ENCODE results near the gene NUMBL.

The NUMBL gene

GRCh38 chr19:40690693-40691420 is 406 bp upstream of the NUMBL start:
- DNase-seq: peak; percentile 89

- DNase-seq: peak; percentile 30
Observed at GRCh38 chr19:40689339-40690049, 957 bp downstream of the NUMBL start.

GRCh38 chr19:40688987-40689338 is 1.5 kb downstream of the NUMBL start:
- no peak for DNase-seq

GRCh38 chr19:40688309-40688708 is 2.1 kb downstream of the NUMBL start:
- no peak for DNase-seq

- DNase-seq: no peak
Observed at GRCh38 chr19:40687525-40688016, 2.9 kb downstream of the NUMBL start.

GRCh38 chr19:40686882-40687524 is 3.4 kb downstream of the NUMBL start:
- no peak for DNase-seq

GRCh38 chr19:40685563-40685962 is 4.9 kb downstream of the NUMBL start:
- no peak for DNase-seq

- DNase-seq: no peak
Observed at GRCh38 chr19:40685016-40685526, 5.4 kb downstream of the NUMBL start.

GRCh38 chr19:40684280-40684679 is 6.2 kb downstream of the NUMBL start:
- DNase-seq: no peak

GRCh38 chr19:40683437-40683836 is 7.0 kb downstream of the NUMBL start:
- no peak for DNase-seq

- no peak for DNase-seq
Observed at GRCh38 chr19:40682431-40682964, 8.0 kb downstream of the NUMBL start.

- DNase-seq: no peak
Observed at GRCh38 chr19:40681039-40681438, 9.4 kb downstream of the NUMBL start.

GRCh38 chr19:40677156-40677555 is 13.3 kb downstream of the NUMBL start:
- no peak for DNase-seq

GRCh38 chr19:40674291-40674690 is 16.2 kb downstream of the NUMBL start:
- no peak for DNase-seq

GRCh38 chr19:40673397-40673796 is 17.1 kb downstream of the NUMBL start:
- no peak for DNase-seq

GRCh38 chr19:40672573-40673299 is 17.7 kb downstream of the NUMBL start:
- no peak for DNase-seq

GRCh38 chr19:40672038-40672437 is 18.4 kb downstream of the NUMBL start:
- no peak for DNase-seq

- DNase-seq: no peak
Observed at GRCh38 chr19:40671404-40671803, 19.0 kb downstream of the NUMBL start.

- DNase-seq: no peak
Observed at GRCh38 chr19:40668991-40669614, 21.3 kb downstream of the NUMBL start.

- DNase-seq: no peak
Observed at GRCh38 chr19:40667602-40668001, 22.8 kb downstream of the NUMBL start.

- DNase-seq: no peak
Observed at GRCh38 chr19:40666803-40667438, 23.5 kb downstream of the NUMBL start.
